OCI-LY3 (cell line): ENCODE data around the gene OMP.

Experiments
- CTCF ChIP-seq: fragments of 200-600, 300-600 bp; sonication (generic); IDR thresholded peaks from 2 replicates; pipeline ENCODE4 v1.5.1; 2014; ENCODE audit warnings: antibody characterized with exemption, low read length, low read depth
- EZH2phosphoT487 ChIP-seq: fragments of 200-600 bp; shearing (Covaris generic); IDR thresholded peaks from 2 replicates; pipeline ENCODE4 v1.6.1; 2018; ENCODE audit warnings: antibody characterized with exemption, mixed run types, low read depth

DNA sequence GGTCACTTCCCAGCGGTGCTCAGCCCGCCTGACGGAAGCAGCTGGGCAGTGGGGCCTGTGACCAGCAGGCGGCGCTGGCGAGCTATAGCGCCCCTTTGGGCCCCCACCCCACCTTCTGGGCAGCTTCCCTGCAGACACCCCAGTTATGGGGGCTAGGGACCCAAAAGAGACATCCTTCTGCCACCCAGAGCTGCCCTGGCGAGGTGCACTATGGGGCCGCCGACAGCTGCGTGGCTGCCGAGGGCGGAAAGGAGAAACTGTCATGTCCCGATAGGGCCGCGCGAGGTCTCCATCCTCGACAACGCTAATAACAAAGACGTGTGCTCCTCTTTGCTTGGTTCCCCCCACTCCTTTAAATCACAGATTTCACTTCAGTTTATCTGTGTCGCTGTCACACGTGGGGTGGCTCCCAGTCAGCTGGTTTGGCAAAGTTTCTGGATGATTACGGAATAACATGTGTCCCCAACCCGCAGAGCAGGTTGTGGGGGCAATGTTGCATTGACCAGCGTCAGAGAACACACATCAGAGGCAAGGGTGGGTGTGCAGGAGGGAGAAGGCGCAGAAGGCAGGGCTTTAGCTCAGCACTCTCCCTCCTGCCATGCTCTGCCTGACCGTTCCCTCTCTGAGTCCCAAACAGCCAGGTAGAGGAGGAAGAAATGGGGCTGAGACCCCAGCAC, 24.7 kb downstream of the OMP start:
- peak; percentile 99 for TF ChIP-seq CTCF
- no peak for TF ChIP-seq EZH2phosphoT487
